IPS DF 6.9 (cell line): ENCODE data around the gene VWA5B2.

ENCODE experiments used
- DNase-seq: peaks from one replicate; pipeline ENCODE4 v3.0.0-alpha.2; 2013; ENCODE audit warnings: low read depth, low spot score
- H3K27ac ChIP-seq: one replicate; pipeline ENCODE4 v1.5.1; 2013; ENCODE audit warnings: low read length, control low read depth
- H3K27me3 ChIP-seq: 2 replicates; pipeline ENCODE4 v1.6.1; 2013; ENCODE audit warnings: mild to moderate bottlenecking, low read length; ENCODE audit not compliant: control insufficient read depth, insufficient read depth
- H3K36me3 ChIP-seq: 2 replicates; pipeline ENCODE4 v1.6.1; 2013; ENCODE audit warnings: low read length; ENCODE audit not compliant: control insufficient read depth, insufficient read depth
- H3K4me1 ChIP-seq: 2 replicates; pipeline ENCODE4 v1.6.1; 2013; ENCODE audit warnings: low read length; ENCODE audit not compliant: control insufficient read depth, insufficient read depth
- H3K4me3 ChIP-seq: 2 replicates; pipeline ENCODE4 v1.5.1; 2013; ENCODE audit warnings: mild to moderate bottlenecking, low read length
- H3K9me3 ChIP-seq: 2 replicates; pipeline ENCODE4 v1.6.1; 2013; ENCODE audit warnings: low read length, inconsistent platforms; ENCODE audit not compliant: control insufficient read depth, insufficient read depth
- WGBS: extraction: QIAGEN DNeasy Blood & Tissue Kit; methylation state at CpG from one replicate; pipeline ENCODE4 v1.1.7; 2013; ENCODE audit warnings: mixed read lengths, missing lambda C conversion rate; ENCODE audit not compliant: insufficient read length, insufficient coverage; 5-methylcytosine and 5-hydroxymethylcytosine counted together

VWA5B2 gene

GRCh38 chr3:184241447-184242296 is 12.3 kb downstream of the VWA5B2 start:
- Histone ChIP-seq H3K27me3 (no peaks in the 10 kb centered on the region), H3K4me3 (peak overlapping the region; percentile 20; the same call in 1 of the 2 replicates), H3K36me3 (peaks cover 21% of the 10 kb centered on the region; the same call in 1 of the 2 replicates), H3K9me3 (no peaks in the 10 kb centered on the region), H3K27ac (no peak overlapping the region), H3K4me1 (0 out of 2 replicates have a peak, but pooled peaks cover 4% of the 10 kb centered on the region)
- DNase-seq = no peak
- WGBS = no CpG with 5 or more reads among the region's 46 CpGs

GRCh38 chr3:184242297-184242685 is 12.9 kb downstream of the VWA5B2 start:
- no peaks in the 10 kb centered on the region for H3K27me3 ChIP-seq
- no peak overlapping the region for H3K4me3 ChIP-seq
- 0 out of 2 replicates have a peak, but pooled peaks cover 4% of the 10 kb centered on the region for H3K4me1 ChIP-seq
- no peak overlapping the region for H3K27ac ChIP-seq
- no peak for DNase-seq
- H3K36me3 ChIP-seq = peaks cover 21% of the 10 kb centered on the region; the same call in 1 of the 2 replicates
- no peaks in the 10 kb centered on the region for H3K9me3 ChIP-seq
- no CpG with 5 or more reads among the region's 5 CpGs for WGBS

DNA sequence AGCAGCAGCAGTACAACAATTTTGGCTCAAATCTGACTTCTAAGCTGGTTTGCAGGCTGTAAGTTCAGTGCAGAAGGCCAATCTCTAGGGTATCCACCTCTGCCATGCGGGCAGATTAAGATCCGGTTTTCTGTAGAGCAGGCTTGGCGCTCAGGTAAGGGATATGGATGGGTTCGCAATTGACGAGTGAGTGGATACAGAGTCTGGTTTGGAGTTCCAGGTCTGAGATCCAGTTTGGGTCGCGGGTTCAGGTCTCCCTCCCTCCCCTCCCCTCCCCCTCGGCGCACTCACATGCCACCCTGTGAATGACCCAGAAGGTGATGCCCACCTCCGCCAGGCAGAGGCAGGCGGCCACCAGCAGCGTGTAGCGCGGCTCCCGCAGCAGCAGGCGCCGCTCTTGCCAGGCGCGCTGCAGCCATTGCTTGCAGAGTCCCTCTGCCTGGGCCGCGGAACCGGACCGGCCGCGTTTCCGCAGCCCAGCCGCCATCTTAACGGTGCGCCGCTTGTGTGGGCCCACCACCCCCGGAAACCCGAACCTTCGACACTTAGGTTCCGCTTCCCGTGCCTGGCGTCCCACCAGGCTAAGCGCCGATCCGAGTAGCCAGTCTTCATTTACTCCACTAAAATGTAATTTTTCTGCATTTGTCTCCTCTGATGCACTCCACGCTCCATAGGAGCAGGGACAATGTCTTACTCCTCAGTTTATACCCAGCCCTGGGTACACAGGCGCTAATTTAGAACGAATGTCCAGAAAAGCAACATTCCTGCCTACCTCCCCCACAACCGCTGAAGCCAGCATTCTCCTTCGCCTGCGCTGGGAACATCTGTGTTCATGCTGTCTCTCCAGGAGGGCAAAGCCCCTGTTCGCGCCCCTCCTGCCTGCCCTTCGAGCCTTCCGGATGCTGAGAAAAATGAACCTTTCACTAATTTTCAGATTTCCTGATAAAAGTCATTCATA is 19.3 kb downstream of the VWA5B2 start, which contains the start of gene ALG3:
TSS of gene ALG3 (minus strand) at position 509 of the 958 bp plus-strand sequence. CDS start at position 487, 22 bp downstream.
- Histone ChIP-seq H3K36me3 (peaks cover 12% of the 10 kb centered on the region; the same call in 1 of the 2 replicates), H3K27me3 (no peaks in the 10 kb centered on the region), H3K9me3 (no peaks in the 10 kb centered on the region), H3K4me3 (peak within 1 kb of the TSS; percentile 84), H3K27ac (no peak within 1 kb of the TSS), H3K4me1 (no peaks in the 10 kb centered on the region)
- no peak for DNase-seq
- no CpG with 5 or more reads among the region's 49 CpGs for WGBS

DNA sequence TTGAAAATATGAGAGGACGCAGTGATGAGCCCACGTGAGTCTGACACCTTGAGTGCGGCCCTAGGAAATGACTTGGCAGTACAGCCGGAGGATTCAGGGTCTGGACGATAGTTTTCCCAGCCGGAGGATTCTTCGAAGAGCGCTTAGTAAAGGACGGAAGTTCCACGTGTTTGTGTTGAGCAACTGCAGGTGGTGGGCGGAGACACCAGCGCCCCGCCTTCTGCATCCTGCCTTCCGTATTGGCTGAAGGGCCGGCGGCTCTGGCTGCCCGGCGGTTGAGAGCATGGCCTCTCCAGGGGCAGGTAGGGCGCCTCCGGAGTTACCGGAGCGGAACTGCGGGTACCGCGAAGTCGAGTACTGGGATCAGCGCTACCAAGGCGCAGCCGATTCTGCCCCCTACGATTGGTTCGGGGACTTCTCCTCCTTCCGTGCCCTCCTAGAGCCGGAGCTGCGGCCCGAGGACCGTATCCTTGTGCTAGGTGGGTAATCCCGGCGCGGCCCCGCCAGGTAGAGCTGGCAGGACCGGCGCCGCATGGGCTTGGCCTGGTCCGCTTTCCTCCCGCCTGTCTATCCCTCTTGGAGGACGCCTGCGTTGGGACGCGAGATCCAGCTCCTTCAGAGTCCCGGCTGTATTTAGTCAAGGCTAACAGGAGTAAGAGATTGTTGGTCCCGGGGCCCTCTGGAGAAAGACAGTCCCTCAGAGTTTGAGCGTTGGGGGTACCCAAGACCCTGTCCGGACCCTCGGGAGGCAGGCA is 20.2 kb downstream of the VWA5B2 start, which contains the start of gene EEF1AKMT4:
TSS of gene EEF1AKMT4 (plus strand) at position 261 of the 755 bp plus-strand sequence. CDS start at position 284, 23 bp downstream.
- Histone ChIP-seq H3K9me3 (no peaks in the 10 kb centered on the region), H3K27ac (no peak within 1 kb of the TSS), H3K4me1 (no peaks in the 10 kb centered on the region), H3K27me3 (no peaks in the 10 kb centered on the region), H3K36me3 (peaks cover 8% of the 10 kb centered on the region; the same call in 1 of the 2 replicates), H3K4me3 (peak within 1 kb of the TSS; percentile 84)
- no CpG with 5 or more reads among the region's 54 CpGs for WGBS
- peak; percentile 99 for DNase-seq

- Histone ChIP-seq H3K9me3 (no peaks in the 10 kb centered on the region), H3K27ac (no peak overlapping the region), H3K4me3 (peak overlapping the region; percentile 39; the same call in 1 of the 2 replicates), H3K4me1 (no peaks in the 10 kb centered on the region), H3K27me3 (no peaks in the 10 kb centered on the region), H3K36me3 (peaks cover 2% of the 10 kb centered on the region; the same call in 1 of the 2 replicates)
- no CpG with 5 or more reads among the region's 20 CpGs for WGBS
- DNase-seq = peak; percentile 97
Observed at GRCh38 chr3:184250167-184250828, 20.9 kb downstream of the VWA5B2 start.

DNA sequence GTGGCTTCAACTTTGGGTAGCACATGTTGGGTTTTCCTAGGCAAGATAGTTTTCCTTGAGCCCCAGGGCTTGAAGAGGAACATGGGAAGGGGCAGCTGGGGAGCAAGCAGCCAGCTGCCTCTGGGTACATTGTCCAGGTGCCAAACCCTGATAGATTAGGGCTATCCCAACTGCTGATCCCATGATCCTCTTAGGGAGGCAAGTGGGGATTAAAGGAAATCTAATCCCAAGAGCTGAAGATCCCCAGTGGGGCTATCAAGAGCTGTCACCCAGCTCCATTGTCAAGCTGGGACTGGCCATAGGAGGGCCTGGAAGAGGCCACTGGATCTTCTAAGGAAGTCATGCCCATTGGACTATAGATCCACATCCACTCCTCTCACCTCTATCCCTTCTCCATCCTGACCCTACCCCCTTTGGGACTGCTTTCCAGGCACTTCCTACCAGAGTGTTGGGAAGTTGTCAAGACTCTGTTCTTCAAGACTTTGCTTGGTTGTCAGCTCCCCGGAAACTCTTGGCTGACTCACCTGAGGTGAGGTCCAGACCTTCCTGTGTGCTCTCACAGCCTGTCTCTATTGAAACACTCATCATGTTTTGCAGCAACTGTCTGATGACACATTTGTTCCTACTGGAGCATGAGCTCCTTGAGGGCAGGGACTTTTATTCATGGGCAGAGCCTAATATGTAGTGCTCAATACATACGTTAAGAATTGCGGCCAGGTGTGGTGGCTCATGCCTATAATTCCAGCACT is 26.1 kb downstream of the VWA5B2 start:
- H3K36me3 ChIP-seq = no peaks in the 10 kb centered on the region
- no CpG with 5 or more reads among the region's 3 CpGs for WGBS
- DNase-seq = no peak

DNA sequence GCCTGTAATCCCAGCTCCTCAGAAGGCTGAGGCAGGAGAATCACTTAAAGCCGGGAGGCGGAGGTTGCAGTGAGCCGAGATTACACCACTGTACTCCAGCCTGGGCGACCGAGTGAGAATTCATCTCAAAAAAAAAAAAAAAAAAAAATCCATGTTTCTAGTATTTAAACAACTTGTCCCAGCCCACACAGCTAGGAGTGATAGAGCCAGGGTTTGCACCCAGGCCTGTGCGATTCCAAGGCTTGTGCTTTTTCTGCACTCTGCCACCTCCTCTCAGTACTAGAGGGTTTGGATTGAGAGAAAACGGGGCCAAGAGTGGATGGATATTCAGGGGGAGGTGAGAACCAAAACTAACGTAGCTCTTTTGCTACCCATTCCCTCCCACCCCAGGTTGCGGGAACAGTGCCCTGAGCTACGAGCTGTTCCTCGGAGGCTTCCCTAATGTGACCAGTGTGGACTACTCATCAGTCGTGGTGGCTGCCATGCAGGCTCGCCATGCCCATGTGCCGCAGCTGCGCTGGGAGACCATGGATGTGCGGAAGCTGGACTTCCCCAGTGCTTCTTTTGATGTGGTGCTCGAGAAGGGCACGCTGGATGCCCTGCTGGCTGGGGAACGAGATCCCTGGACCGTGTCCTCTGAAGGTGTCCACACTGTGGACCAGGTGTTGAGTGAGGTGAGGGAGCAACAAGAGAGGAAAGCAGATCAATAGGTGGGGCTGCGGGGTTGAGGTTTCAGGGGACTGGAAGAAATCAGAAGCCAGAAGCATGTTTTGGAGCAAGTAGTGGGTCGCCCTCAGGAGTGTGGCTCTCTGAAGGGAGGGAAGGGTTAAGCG is 27.9 kb downstream of the VWA5B2 start:
- H3K4me3 ChIP-seq = no peak overlapping the region
- H3K4me1 ChIP-seq = no peaks in the 10 kb centered on the region
- no peak overlapping the region for H3K27ac ChIP-seq
- H3K27me3 ChIP-seq = peaks cover 8% of the 10 kb centered on the region; the same call in 1 of the 2 replicates
- DNase-seq = no peak
- no CpG with 5 or more reads among the region's 23 CpGs for WGBS
- no peaks in the 10 kb centered on the region for H3K9me3 ChIP-seq
- H3K36me3 ChIP-seq = no peaks in the 10 kb centered on the region

More for the DNA sequence above, 26.1 kb downstream of the VWA5B2 start:
- Histone ChIP-seq H3K9me3 (no peaks in the 10 kb centered on the region), H3K27ac (no peak overlapping the region), H3K4me1 (no peaks in the 10 kb centered on the region), H3K27me3 (peaks cover 8% of the 10 kb centered on the region; the same call in 1 of the 2 replicates), H3K4me3 (no peak overlapping the region)

- Histone ChIP-seq H3K36me3 (no peaks in the 10 kb centered on the region), H3K27me3 (peaks cover 14% of the 10 kb centered on the region; the same call in 1 of the 2 replicates), H3K9me3 (no peaks in the 10 kb centered on the region), H3K4me3 (no peak overlapping the region), H3K27ac (no peak overlapping the region), H3K4me1 (0 out of 2 replicates have a peak, but pooled peaks cover 3% of the 10 kb centered on the region)
- DNase-seq = no peak
- WGBS = no CpG with 5 or more reads among the region's 5 CpGs
Observed at GRCh38 chr3:184258926-184259325, 29.5 kb downstream of the VWA5B2 start.
